HepG2 (cell line): ENCODE measurements around the gene BCL6. TPM values are rescaled to one million over a fixed set of nuclear protein-coding genes. Genes with fewer than 3 reads are reported as not detected.

Source experiments
- ATAC-seq: fragments of 200-7000 bp; cut with Tn5 transposase; 3 replicates; pipeline ENCODE4 v1.9.1; 2020; ENCODE audit warnings: mild to moderate bottlenecking, moderate library complexity
- BruUV-seq: library from RNA; stranded (reverse); fragments of 400-500 nt; replicated peaks from 2 replicates; lab custom pipeline; 2021; lab: Mats Ljungman, UMichigan
- CTCF ChIA-PET: fragments of 300-600 bp; formaldehyde crosslinking; extraction: SDS; loops from one replicate; lab custom pipeline; 2021; ENCODE audit warnings: low total read pairs, inconsistent platforms, low intra/inter-chr PET ratio; lab: Yijun Ruan, JAX
- POLR2A ChIA-PET: fragments of 350-600 bp; sonication (Branson Sonifier 250); formaldehyde crosslinking; loops from one replicate; lab custom pipeline; 2020; ENCODE audit warnings: antibody characterized with exemption, inconsistent platforms; lab: Yijun Ruan, JAX
- DNase-seq: peaks from one replicate; pipeline ENCODE4 v3.0.0-alpha.2; 2015; ENCODE audit warnings: low spot score
- FAIRE-seq: peaks from 3 replicates; lab custom pipeline; 2011; peaks lifted over from hg19 to GRCh38; lab: Jason Lieb, UNC
- H2AFZ ChIP-seq: one replicate; pipeline ENCODE4 v1.6.1; 2011; ENCODE audit warnings: low read length, inconsistent platforms
- H3K27ac ChIP-seq: fragments of 300-600 bp; 3 replicates; pipeline ENCODE4 v1.8.0; 2011; ENCODE audit warnings: mixed run types, mild to moderate bottlenecking, mixed read lengths, low read length, inconsistent platforms; ENCODE audit not compliant: insufficient read depth; ENCODE audit errors: extremely low read length
- H3K27me3 ChIP-seq, 2 experiments: fragments of 200-600 bp in 1 of 2; 2 replicates in 1 of 2; 3 replicates in 1 of 2; pipeline versions ENCODE4 v1.6.0 to v1.8.0; 2011; ENCODE audit warnings: low read length in 2 of 2, mild to moderate bottlenecking in 2 of 2, moderate library complexity in 2 of 2, inconsistent platforms in 1 of 2; ENCODE audit not compliant: insufficient read depth in 2 of 2, control insufficient read depth in 1 of 2
- H3K36me3 ChIP-seq, 2 experiments: fragments of 200-600 bp in 1 of 2; replicated peaks in 1 of 2; 2 replicates in 1 of 2; 3 replicates in 1 of 2; pipeline versions ENCODE4 v1.5.1 to v1.8.0; 2011; ENCODE audit warnings: low read length in 2 of 2, inconsistent platforms in 1 of 2; ENCODE audit not compliant: insufficient read depth in 2 of 2, control insufficient read depth in 1 of 2
- H3K4me1 ChIP-seq: 2 replicates; pipeline ENCODE4 v1.5.1; 2012; ENCODE audit warnings: low read length, inconsistent platforms; ENCODE audit not compliant: insufficient read depth
- H3K4me2 ChIP-seq: 2 replicates; pipeline ENCODE4 v1.6.0; 2011; ENCODE audit warnings: low read depth, low read length, inconsistent platforms
- H3K4me3 ChIP-seq, 3 experiments: fragments of 200-600 bp in 1 of 3; sonication (generic), shearing (Covaris generic) in 1 of 3; replicated peaks in 1 of 3; 2 replicates each; pipeline ENCODE4 v1.5.1; 2011 to 2016; ENCODE audit warnings: low read length in 3 of 3, inconsistent platforms in 2 of 3, low read depth in 2 of 3, mild to moderate bottlenecking in 2 of 3, control low read depth in 1 of 3, mixed read lengths in 1 of 3; ENCODE audit not compliant: insufficient read depth in 1 of 3
- H3K79me2 ChIP-seq: one replicate; pipeline ENCODE4 v1.6.1; 2011; ENCODE audit warnings: low read length, inconsistent platforms; ENCODE audit not compliant: insufficient read depth
- H3K9ac ChIP-seq: 2 replicates; pipeline ENCODE4 v1.6.0; 2011; ENCODE audit warnings: mild to moderate bottlenecking, low read depth, low read length, inconsistent platforms; ENCODE audit not compliant: insufficient read depth
- H3K9me3 ChIP-seq: 2 replicates; pipeline ENCODE4 v1.5.1; 2012; ENCODE audit warnings: mild to moderate bottlenecking, low read length
- H4K20me1 ChIP-seq: 2 replicates; pipeline ENCODE4 v1.6.0; 2011; ENCODE audit warnings: inconsistent platforms, mild to moderate bottlenecking, low read length, moderate library complexity; ENCODE audit not compliant: insufficient read depth
- ATM ChIP-seq: fragments of 450-650 bp; IDR thresholded peaks from 2 replicates; pipeline ENCODE4 v1.7.1; 2017; ENCODE audit warnings: mild to moderate bottlenecking, borderline replicate concordance
- BHLHE40 ChIP-seq: IDR thresholded peaks from 2 replicates; pipeline ENCODE4 v1.6.1; 2011; ENCODE audit warnings: low read length, improper control_type of control experiment
- ELF4 ChIP-seq: sonication (generic); formaldehyde crosslinking; IDR thresholded peaks from 2 replicates; pipeline ENCODE4 v1.5.0; 2020; ENCODE audit warnings: missing genetic modification reagents, mild to moderate bottlenecking, moderate library complexity, borderline replicate concordance
- HCFC1 ChIP-seq: fragments of 150-350 bp; IDR thresholded peaks from 2 replicates; pipeline ENCODE4 v1.6.1; 2014; ENCODE audit warnings: low read depth, low read length
- IRX3 ChIP-seq: sonication (generic); formaldehyde crosslinking; IDR thresholded peaks from 2 replicates; pipeline ENCODE4 v1.8.1; 2023; ENCODE audit warnings: mild to moderate bottlenecking, low read depth, missing genetic modification reagents, borderline replicate concordance
- KDM6A ChIP-seq: IDR thresholded peaks from 2 replicates; pipeline ENCODE4 v1.6.1; 2016; ENCODE audit warnings: low read depth
- MEIS1 ChIP-seq: sonication (generic); formaldehyde crosslinking; IDR thresholded peaks from 2 replicates; pipeline ENCODE4 v1.9.0; 2021; ENCODE audit warnings: mild to moderate bottlenecking, missing genetic modification reagents, moderate library complexity, borderline replicate concordance
- SCMH1 ChIP-seq: sonication (generic); formaldehyde crosslinking; IDR thresholded peaks from 2 replicates; pipeline ENCODE4 v1.9.0; 2021; ENCODE audit warnings: missing genetic modification reagents, mild to moderate bottlenecking, borderline replicate concordance
- ZNF367 ChIP-seq: sonication (generic); formaldehyde crosslinking; IDR thresholded peaks from 2 replicates; pipeline ENCODE4 v1.4.0; 2020; ENCODE audit warnings: missing genetic modification reagents, borderline replicate concordance
- ZNF556 ChIP-seq: sonication (generic); formaldehyde crosslinking; IDR thresholded peaks from 2 replicates; pipeline ENCODE4 v1.4.0; 2020; ENCODE audit warnings: mild to moderate bottlenecking, missing genetic modification reagents, borderline replicate concordance
- ZNF83 ChIP-seq: sonication (generic); formaldehyde crosslinking; IDR thresholded peaks from 2 replicates; pipeline ENCODE4 v1.4.0; 2020; ENCODE audit warnings: missing genetic modification reagents, mild to moderate bottlenecking, borderline replicate concordance
- ZSCAN20 ChIP-seq: sonication (generic); formaldehyde crosslinking; IDR thresholded peaks from 2 replicates; pipeline ENCODE4 v1.4.0; 2020; ENCODE audit warnings: missing genetic modification reagents, mild to moderate bottlenecking, borderline replicate concordance
- WGBS: methylation state at CpG from one replicate; pipeline ENCODE4 v1.1.6; 2017; ENCODE audit warnings: low lambda C conversion rate; 5-methylcytosine and 5-hydroxymethylcytosine counted together
- in situ Hi-C: cut with HindIII; loops from 2 replicates; pipeline ENCODE4 v1.10.0; 2017; ENCODE audit warnings: low pct_unique_long_range_greater_than_20kb; ENCODE audit not compliant: extremely low pct_ligation_motif_present
- intact Hi-C: fragments of 100-400 bp; cut with micrococcal nuclease; formaldehyde crosslinking; loops from one replicate; pipeline ENCODE4 v1.10.0; 2022; ENCODE audit not compliant: unreplicated experiment
- polyA plus RNA-seq, 8 experiments: library from polyadenylated mRNA; depleted of rRNA in 3 of 8; stranded (reverse) in 7 of 8; unstranded in 1 of 8; fragments of >200 nt; fragmentation: Illumina TruSeq in 4 of 8; extraction: Trizol in 4 of 8; gene quantifications; 2 replicates each; pipeline versions ENCODE4 v1.2.1 to v1.2.3, GENCODE V29; 2011 to 2016; ENCODE audit warnings: low read depth in 4 of 8, missing spikeins in 1 of 8, mixed read lengths in 1 of 8; ENCODE audit not compliant: insufficient read depth in 1 of 8
- total RNA-seq, 5 experiments: library from RNA; depleted of rRNA; stranded (reverse); fragments of >200 nt; fragmentation: Illumina TruSeq; extraction: Trizol; gene quantifications; 2 replicates each; pipeline ENCODE4 v1.2.3, GENCODE V29; 2016; ENCODE audit warnings: low read depth in 1 of 5
- TF ChIP-seq, protein P1 (sequence below): sonication (generic); formaldehyde crosslinking; IDR thresholded peaks from 2 replicates; pipeline ENCODE4 v1.8.0; 2022; ENCODE audit warnings: mild to moderate bottlenecking, missing genetic modification reagents, borderline replicate concordance
- TF ChIP-seq, protein P2 (sequence below): sonication (generic); formaldehyde crosslinking; IDR thresholded peaks from 2 replicates; pipeline ENCODE4 v1.8.1; 2023; ENCODE audit warnings: mild to moderate bottlenecking, missing genetic modification reagents, borderline replicate concordance
- TF ChIP-seq, protein P3 (sequence below): IDR thresholded peaks from 2 replicates; pipeline ENCODE4 v1.6.1; 2016; ENCODE audit warnings: low read depth, missing genetic modification reagents, missing compliant biosample characterization

The BCL6 gene
- total and polyA plus RNA-seq, 2 of the 13 experiments (the other 11 are each of a cell fraction or from before 2014, with no cell fraction given), result 21.2 to 53.7 TPM

DNA sequence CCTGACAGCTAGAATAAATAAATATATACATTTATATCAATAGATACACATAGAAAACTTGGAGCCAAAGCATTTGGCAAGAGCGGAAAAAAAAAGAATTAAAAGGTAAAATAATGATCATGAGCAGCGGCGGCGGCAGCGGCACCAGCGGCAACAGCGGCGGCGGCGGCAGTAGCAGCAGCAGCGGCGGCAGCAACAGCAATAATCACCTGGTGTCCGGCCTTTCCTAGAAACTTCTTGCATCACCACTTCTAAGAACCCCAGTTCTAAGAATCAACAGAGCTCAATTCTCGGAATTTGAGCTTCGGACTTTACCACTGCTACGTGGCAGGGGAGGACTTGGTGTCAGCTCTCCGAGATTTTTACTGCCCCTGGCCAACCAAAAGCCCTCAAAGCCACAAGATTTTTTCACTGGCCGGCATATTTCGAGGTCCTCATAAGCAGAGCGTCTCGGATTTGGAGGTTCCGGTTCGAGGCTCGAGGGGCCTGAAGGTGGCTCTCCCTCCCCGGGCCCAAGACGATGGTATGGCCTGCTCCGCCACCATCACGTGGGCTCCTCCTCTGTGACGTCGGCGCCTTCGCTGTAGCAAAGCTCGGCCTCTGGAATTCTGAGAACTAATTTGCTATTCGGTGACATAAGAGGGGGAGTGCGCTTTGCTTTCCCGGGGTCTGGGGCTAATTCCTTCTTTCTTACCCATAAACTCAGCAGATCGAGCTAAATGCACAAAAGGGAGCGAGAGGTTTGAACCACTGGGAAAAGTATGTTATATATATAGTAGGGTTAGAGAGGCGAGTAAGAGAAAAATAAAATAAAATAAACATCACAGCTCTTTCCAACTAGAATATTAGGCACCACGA, at the start of gene BCL6 (continued):
- TF ChIP-seq ELF4 (CRISPR knock-in tag), result peak; percentile 88

DNA sequence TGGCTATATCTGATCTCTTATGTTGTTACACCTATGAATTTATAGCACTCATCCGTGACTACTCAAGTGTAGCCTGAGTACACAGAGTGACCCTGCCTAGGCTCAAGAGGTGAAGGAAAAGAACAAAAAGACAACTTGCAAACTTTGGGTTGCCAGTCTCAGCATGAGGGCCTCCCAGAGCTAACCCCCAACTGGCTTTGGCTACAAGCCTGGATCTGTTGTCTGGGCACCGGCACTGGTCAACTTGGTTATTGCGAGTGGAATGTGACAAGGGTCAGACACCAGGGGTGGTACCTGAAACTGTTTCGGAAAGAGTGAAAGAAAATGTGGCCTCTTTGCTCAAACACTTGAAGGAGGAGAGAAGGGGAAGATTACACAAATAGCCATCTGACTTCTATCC, 49.5 kb upstream of the BCL6 start:
- no peak overlapping the region for H3K4me3 ChIP-seq
- in situ Hi-C loops, result no loop called here
- TF ChIP-seq ZNF556 (CRISPR knock-in tag), result no peak
- TF ChIP-seq ZSCAN20 (CRISPR knock-in tag), result no peak
- TF ChIP-seq ATM, result no peak
- TF ChIP-seq HCFC1, result no peak
- TF ChIP-seq IRX3 (CRISPR knock-in tag), result no peak
- TF ChIP-seq SCMH1 (CRISPR knock-in tag), result no peak
- TF ChIP-seq BHLHE40, result no peak
- no peak for TF ChIP-seq KDM6A (CRISPR knock-in tag)
- TF ChIP-seq ZNF83 (CRISPR knock-in tag), result no peak
- TF ChIP-seq MEIS1 (CRISPR knock-in tag), result no peak
- TF ChIP-seq, protein P1, sequence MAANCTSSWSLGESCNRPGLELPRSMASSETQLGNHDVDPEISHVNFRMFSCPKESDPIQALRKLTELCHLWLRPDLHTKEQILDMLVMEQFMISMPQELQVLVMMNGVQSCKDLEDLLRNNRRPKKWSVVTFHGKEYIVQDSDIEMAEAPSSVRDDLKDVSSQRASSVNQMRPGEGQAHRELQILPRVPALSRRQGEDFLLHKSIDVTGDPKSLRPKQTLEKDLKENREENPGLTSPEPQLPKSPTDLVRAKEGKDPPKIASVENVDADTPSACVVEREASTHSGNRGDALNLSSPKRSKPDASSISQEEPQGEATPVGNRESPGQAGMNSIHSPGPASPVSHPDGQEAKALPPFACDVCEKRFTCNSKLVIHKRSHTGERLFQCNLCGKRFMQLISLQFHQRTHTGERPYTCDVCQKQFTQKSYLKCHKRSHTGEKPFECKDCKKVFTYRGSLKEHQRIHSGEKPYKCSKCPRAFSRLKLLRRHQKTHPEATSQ (CRISPR knock-in tag), result no peak
- TF ChIP-seq, protein P2, sequence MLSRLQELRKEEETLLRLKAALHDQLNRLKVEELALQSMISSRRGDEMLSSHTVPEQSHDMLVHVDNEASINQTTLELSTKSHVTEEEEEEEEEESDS (CRISPR knock-in tag), result no peak
- no peak for TF ChIP-seq ZNF367
- TF ChIP-seq, protein P3, sequence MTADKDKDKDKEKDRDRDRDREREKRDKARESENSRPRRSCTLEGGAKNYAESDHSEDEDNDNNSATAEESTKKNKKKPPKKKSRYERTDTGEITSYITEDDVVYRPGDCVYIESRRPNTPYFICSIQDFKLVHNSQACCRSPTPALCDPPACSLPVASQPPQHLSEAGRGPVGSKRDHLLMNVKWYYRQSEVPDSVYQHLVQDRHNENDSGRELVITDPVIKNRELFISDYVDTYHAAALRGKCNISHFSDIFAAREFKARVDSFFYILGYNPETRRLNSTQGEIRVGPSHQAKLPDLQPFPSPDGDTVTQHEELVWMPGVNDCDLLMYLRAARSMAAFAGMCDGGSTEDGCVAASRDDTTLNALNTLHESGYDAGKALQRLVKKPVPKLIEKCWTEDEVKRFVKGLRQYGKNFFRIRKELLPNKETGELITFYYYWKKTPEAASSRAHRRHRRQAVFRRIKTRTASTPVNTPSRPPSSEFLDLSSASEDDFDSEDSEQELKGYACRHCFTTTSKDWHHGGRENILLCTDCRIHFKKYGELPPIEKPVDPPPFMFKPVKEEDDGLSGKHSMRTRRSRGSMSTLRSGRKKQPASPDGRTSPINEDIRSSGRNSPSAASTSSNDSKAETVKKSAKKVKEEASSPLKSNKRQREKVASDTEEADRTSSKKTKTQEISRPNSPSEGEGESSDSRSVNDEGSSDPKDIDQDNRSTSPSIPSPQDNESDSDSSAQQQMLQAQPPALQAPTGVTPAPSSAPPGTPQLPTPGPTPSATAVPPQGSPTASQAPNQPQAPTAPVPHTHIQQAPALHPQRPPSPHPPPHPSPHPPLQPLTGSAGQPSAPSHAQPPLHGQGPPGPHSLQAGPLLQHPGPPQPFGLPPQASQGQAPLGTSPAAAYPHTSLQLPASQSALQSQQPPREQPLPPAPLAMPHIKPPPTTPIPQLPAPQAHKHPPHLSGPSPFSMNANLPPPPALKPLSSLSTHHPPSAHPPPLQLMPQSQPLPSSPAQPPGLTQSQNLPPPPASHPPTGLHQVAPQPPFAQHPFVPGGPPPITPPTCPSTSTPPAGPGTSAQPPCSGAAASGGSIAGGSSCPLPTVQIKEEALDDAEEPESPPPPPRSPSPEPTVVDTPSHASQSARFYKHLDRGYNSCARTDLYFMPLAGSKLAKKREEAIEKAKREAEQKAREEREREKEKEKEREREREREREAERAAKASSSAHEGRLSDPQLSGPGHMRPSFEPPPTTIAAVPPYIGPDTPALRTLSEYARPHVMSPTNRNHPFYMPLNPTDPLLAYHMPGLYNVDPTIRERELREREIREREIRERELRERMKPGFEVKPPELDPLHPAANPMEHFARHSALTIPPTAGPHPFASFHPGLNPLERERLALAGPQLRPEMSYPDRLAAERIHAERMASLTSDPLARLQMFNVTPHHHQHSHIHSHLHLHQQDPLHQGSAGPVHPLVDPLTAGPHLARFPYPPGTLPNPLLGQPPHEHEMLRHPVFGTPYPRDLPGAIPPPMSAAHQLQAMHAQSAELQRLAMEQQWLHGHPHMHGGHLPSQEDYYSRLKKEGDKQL (CRISPR knock-in tag), result no peak
- H3K27ac ChIP-seq, result no peak overlapping the region
- intact Hi-C loops, result no loop called here
- H3K36me3 ChIP-seq, result no peaks in the 10 kb centered on the region
- H4K20me1 ChIP-seq, result no peaks in the 10 kb centered on the region
- FAIRE-seq (no peak), DNase-seq (no peak), ATAC-seq (no peak)
- ChIA-PET POLR2A (no interaction called here), CTCF (no interaction called here)
- H2AFZ ChIP-seq, result no peak overlapping the region
- no peak overlapping the region for H3K4me2 ChIP-seq
- no peak overlapping the region for H3K9ac ChIP-seq
- H3K79me2 ChIP-seq, result no peaks in the 10 kb centered on the region
- no TSS peak for BruUV-seq
- 37% methylated on average over 4 of the region's 4 CpGs for WGBS
- H3K9me3 ChIP-seq, result no peaks in the 10 kb centered on the region
- H3K4me1 ChIP-seq, result peaks cover 10% of the 10 kb centered on the region
- H3K27me3 ChIP-seq, result peaks cover 2 to 9% of the 10 kb centered on the region in 2 experiments; a peak in 3 of 5 replicates
